GM19193 (cell line): ENCODE results near the gene GAP43.

Experiments
- POLR2A ChIP-seq: IDR thresholded peaks from 4 replicates; pipeline ENCODE4 v1.6.1; 2011; ENCODE audit not compliant: insufficient read depth, insufficient read length; ENCODE audit errors: extremely low read depth

The GAP43 gene

DNA sequence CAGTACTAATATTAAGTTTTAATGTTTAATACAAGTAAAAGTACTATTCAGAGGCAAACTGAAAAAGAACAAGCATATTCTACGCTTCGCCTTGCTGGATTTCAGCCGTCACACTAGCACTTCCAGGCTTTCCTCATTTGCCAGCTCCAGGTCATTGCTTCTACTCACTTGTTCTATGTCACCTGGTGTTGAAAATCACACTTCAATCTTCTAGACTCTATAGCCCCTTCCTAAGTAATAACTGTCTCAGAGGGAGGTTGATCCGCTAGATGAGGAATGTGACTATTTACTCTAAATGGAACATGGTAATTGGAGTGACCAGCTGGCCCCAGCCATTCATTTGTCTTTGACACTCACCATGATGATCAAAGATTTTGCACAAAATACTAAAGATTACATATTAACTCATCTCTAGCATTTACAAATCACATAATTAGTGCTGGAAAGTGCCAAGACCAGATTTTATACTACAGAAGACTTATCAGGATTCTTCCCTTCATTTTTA, 92.0 kb downstream of the GAP43 start:
- TF ChIP-seq POLR2A = no peak

DNA sequence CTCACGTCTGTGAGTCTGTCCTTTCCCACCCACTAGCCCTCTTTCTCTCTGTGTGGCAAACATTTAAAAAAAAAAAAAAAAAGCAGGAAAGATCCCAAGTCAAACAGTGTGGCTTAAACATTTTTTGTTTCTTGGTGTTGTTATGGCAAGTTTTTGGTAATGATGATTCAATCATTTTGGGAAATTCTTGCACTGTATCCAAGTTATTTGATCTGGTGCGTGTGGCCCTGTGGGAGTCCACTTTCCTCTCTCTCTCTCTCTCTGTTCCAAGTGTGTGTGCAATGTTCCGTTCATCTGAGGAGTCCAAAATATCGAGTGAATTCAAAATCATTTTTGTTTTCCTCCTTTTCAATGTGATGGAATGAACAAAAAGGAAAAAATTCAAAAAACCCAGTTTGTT, 97.7 kb downstream of the GAP43 start:
- no peak for TF ChIP-seq POLR2A

DNA sequence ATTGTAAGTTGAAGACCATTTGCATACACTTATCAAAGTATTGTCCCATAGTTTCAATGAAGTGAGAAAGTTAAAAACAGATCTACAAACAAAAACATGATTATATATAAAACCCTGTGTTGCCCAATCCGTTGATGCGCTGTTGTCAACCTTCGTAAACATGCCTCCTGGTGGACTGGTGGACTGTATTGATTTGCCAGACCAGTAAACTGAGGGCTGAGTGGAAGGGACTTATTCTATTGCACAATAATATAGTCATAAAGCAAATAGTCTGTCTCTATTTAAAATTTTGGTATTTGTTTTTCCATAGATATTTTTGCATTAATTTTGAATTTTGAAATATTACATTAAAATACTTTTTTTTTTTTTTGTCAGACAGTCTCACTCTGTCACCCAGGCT, 102.5 kb downstream of the GAP43 start:
- no peak for TF ChIP-seq POLR2A

DNA sequence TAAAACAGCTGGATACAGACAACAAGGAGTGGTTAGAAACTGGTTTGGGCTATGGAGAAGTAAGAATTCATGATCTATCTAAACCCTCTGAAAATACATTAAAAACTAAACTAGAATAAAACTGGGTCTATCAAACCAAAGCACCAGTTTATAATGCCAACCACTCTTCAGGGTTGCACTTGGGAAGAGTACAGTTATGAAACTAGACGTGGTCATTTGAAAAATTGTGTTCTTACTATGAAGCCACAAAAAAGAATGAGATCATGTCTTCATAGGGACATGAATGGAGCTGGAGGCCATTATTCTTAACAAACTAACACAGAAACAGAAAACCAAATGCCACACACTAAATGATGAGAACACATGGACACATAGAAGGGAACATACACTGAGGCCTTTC, 103.8 kb downstream of the GAP43 start:
- no peak for TF ChIP-seq POLR2A

DNA sequence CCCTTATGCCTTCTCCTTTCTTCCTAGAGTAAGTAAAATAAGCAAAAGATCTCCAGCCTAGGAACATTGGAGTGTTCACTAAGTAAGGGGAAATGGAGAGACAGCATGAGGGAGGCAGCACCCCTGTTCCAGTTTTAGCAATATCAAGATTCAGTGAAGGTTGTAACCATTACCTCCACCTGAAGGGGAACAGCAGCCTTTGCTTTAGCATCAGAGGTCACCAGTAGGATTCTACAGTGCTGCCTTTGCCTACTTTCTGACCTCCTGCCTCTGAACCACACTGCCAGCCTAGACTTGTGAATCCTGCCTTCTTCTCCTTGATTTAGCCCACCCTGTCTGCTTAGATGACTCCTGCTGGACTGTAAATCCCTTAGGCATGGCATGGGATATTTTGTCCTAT, 104.7 kb downstream of the GAP43 start:
- TF ChIP-seq POLR2A = no peak

DNA sequence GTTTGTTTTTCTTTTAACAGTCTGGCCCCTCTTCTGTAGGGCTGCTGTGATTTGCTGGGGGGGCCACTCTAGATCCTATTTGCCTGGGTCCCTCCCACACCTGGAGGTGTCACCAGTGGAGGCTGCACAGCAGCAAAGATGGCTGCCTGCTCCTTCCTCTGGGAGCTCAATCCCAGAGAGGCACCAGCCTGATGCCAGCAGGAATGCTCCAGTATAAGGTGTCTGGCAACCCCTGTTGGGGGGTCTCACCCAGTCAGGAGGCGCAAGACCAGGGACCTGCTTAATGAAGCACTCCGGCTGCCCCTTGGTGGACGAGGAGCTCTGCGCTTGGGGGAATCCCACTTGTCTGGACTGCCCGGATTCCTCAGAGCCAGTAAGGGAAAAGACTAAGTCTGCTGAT, 118.3 kb downstream of the GAP43 start:
- TF ChIP-seq POLR2A = no peak

DNA sequence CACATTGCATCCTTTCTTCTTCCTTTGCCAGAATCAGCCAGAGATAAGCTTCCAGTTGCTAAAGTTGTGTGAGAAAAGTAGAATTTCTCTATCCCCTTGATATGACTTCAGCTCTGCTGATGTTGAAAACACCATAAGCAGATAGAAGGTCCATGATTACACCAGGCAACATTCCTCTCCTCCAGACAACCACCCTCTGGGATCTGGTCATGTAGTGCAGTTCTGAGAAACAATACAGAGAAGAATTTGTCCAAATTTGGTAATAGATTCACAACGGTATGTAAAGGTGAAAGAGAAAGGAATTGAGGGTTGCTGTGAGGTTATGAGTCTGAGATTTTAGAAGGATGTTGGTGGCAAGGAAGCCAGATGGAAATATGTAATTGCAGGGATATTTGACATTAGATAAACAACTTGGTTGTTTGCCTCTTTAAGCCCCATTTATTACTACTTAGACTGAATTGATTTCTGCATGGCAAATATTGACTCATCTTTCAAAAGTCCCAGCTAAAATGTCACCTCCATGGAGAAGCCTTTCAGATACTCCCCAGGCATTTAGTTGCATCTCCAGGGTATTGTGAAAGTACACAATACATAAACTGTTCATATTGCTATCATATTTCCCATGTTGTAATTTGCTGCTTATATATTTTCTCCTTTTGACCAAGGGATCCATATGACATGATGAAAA, 134.9 kb downstream of the GAP43 start:
- TF ChIP-seq POLR2A = no peak

DNA sequence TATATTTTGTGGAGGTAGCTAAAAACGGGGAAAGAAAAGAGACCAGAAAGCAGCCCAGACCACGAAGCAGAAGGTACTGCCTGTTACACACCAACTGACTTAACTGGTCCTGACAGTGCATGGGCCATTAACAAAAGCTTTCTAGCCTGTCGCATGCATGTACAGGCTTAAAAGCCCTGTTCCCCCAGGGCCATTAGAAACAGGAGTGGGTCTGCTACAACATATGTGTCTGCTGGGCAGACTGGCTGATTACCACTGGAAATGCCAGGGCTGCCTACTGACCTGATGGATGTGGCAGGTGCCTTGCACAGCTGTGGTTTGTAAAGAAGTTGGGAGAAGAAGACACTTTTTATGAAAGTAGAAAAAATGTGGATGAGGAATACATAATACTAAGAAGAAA, 137.4 kb downstream of the GAP43 start:
- TF ChIP-seq POLR2A = no peak

DNA sequence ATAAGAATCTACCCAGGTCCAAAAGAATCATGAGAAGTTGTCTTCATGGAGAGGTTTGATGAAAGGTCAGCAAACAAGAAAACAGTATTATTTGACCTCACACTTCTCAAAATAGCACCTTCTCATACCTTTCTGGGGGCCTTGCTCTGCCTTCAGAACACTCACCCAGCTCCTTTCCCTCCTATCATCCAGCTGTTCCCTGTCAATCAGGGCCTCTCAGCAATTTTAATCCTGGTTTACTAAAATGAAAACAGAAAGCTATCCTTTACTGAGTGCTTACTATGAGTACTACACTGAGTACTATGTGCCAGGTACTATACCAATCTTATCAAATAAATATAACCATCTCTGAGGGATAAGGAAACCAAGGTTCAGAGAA, 138.6 kb downstream of the GAP43 start:
- TF ChIP-seq POLR2A = no peak

DNA sequence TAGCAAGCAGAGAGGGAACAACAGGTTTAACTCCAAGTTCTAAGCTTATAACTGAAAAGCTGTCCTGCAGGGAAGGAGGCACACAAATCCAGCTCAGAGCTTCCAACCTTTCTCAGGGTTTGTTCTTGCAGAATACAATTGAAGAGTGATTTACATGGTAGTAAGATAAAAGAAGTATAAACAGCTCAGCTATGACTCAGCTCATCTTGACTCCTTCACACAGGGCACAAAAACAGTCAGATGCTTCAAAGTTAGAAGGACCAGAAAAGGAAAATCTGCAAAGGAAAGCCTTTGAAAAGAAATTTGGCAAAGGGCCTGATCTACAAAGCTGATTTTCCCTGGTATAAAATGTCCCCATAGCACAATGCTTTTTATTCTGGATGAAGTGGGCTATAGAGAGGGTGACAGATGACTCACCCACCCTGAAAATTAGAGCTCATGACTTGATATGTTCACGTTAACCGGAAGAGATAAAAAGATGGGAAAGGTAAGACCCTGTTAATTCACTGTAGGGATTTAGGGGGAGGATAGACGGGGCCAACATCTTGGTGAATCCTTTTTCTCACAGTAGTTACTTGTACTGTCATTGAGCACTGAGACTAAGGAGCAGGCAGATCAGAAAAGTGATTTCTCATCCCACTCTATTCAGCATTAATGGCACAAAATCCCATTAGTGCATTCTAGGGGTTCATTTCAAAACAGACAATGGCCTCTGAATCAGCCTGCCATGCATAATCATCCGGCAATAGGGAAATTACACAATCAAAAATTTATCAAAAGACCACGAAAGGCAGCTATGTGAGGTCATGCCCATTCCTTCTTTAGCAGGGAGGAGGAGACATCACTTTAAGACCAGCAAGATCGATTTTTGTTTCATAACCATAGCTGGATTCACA, 143.5 kb downstream of the GAP43 start:
- no peak for TF ChIP-seq POLR2A

DNA sequence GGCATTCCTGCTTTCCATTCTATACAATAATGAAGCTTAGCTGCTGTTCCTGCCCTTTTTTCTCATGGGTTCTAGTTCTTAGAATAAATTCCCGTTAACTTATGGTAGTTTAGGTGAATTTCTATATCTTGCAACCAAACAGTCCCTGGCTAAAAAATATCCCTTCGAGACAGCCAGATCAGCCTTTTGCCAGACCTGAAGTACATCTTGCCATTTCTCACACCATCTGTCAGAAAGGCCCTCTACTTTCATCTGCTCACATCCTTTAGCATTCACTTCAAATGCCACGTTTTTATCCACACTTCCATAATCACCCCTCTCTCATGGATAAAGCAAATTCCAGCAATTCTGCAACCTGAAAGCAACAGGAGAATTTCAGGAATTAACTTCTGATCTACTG, 145.4 kb downstream of the GAP43 start:
- no peak for TF ChIP-seq POLR2A
